Kasumi-1 (cell line): ENCODE results near the gene LMF2.

ENCODE experiments used
- DNase-seq, 2 experiments: peaks; one replicate each; lab custom pipeline; 2025; lab: John Stamatoyannopoulos, UW

LMF2 gene

DNA sequence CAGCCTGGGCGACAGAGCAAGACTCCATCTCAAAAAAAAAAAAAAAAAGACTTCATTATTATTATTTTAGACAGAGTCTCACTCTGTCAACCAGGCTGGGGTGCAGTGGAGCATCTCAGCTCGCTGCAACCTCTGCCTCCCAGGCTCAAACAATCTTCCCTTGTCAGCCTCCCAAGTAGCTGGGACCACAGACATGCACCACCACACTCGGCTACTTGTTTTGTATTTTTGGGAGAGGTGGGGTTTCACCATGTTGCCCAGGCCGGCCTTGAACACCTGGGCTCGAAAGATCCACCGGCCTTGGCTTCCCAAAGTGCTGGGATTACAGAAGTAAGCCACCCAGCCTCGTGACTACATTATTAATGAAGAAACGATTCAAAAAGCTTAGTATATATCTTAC lies 27.6 kb upstream of the LMF2 start:
- no peak for DNase-seq

DNA sequence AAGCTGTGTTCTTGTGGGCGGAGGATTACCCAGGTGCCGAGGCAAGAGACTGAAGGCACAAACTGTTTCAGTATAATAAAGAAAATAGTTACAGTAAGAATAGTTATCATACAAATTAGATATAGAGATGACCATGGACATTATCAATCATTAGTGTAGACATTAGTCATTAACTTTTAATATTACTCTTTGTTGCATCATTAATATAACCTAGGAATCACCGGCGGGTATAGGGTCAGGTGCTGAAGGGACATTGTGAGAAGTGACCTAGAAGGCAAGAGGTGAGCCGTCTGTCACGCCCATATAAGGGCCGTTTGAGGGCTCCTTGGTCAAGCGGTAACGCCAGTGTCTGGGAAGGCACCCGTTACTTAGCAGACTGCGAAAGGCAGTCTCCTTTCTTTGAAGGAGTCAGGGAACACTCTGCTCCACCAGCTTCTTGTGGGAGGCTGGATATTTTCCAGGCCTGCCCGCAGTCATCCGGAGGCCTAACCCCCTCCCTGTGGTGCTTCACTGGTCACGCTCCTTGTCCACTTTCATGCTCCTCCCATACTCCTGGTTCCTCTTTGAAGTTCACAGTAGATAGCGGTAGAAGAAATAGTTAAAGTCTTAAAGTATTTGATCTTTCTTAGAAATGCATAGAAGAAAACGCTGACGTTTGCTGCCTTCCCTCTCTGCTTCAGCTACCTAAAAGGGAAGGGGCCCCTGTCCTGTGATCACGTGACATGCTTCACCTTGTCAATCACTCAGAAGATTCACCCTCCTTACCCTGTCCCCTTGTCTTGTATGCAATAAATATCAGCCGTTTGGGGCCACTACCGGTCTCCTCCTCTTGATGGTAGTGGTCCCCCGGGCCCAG lies 26.6 kb upstream of the LMF2 start:
- peak; percentile 17 to 31 for DNase-seq

GRCh38 chr22:50532824-50533796 lies 25.6 kb upstream of the LMF2 start:
- DNase-seq: no peak

GRCh38 chr22:50531962-50532674 lies 24.6 kb upstream of the LMF2 start:
- DNase-seq: peak; percentile 24 to 27

DNA sequence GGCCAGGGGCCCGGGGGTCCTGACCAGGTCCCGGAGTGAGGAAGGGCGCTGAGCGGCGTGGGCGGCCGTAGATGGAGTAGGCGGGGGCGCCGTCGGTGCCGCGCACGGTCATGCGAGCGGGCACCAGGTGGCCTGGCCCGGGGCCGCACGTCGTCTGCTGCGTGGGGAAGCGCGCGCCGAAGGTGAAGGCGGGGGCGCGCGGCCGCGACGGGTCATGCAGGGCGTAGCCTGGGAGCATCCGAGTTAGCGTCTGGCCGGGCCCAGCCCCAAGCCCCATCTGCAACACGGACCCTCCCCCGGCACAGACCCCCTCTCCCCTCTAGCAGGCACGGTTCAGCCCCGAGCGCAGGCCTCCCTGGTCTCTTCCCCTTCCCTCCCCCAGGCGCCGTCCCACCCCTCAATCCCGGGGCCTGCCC lies 24.1 kb upstream of the LMF2 start:
- peak; percentile 27 to 30 for DNase-seq

DNA sequence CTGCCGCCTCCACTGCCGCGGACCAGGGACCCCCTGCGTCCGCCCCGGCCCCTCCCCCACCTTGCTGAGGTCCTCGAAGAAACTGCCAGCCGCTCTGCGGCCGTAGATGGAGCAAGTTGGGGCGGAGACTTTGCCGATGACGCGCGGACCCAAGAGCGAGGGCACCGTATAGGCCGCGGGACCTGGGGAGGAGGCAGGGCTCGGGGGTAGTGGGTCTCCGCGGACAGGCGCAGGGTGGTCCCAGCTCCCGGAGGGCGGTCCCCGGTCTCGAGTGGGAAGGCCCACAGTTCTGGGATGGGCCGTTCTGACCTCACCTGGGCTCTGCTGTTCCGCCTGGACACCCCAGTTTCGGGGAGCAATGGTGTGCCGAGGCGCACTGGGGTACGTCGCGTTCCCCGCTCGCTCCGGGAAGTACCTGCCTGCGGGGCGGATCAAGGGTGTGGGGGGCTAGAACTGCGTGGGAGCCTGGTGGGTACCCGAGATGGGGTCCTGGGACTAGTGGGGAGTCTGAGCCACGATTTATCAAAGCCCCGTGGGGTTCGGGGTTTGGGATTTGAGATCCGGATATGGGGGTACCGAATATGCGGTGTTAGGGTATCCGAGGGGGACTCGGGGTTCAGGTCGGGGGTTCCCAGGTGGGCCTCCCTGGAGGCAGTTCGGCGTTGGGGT lies 23.5 kb upstream of the LMF2 start:
- peak; percentile 73 to 75 for DNase-seq

- no peak for DNase-seq
Measured at GRCh38 chr22:50530580-50530876, 23.0 kb upstream of the LMF2 start.

- peak; percentile 38 to 56 for DNase-seq
Measured at GRCh38 chr22:50529897-50530579, 22.5 kb upstream of the LMF2 start, which contains the start of gene TYMP. TYMP (minus strand) TSS chr22:50530012; CDS start chr22:50529709, 303 bp downstream.

DNA sequence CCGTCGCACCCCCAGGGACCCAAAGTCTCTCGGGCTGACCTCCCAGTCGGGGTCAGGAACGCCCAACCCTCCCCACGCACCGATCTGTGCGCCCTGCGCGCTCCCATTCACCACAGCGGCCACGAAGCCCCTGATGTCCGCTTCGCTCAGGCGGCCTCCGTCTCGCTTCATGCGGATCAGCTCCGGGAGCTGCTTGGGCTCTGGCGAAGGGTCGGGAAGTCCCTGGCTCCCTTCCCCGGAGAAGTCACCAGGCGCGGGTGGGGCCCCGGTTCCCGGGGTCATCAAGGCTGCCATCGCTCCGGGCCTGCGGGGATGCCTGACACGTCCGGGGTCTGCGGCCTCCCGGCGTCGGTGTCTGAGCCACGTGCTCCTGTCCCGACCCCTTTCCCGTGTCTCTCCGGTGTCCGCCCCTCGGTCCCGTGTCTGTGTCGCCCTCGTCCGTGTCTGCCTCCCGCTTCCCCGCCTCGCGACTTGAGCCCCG lies 22.0 kb upstream of the LMF2 start:
- DNase-seq: no peak

DNA sequence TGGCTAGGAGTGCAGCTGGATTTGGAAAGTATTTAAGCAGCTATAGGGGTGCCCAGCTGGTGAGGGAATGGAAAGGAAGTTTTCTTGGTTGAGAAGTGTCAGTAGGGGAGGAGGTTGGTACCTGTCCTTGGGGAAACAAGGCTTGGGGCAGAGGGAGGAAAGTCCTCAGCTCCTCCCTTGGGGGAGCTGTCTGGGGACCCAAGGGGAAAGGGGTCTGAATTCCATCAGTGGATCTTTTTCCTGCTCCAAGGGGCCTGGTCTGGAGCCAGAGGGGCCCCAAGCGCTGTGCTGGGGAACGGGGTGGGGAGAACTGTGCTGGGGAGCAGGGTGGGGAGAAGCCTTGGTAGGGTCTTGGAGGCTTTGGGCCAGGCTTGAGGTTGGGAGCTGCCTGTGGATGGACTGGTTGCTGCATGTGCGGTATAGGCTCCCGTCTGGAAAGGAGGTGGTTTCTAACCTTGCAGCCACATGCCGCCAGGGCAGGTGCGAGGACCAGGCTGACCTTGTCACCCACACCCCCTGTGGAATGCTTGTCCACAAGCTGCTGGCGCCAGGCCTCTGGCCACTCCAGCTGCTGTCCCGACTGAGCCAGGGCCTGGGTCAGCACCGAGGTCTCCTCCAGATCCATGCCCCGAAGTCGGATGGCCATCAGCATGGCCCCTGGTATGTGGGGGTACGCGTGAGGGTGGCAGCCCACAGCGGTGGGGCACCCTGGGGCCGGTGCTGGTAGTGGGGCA lies 21.3 kb upstream of the LMF2 start:
- peak in 1 of 2 experiments; percentile 2 for DNase-seq

DNA sequence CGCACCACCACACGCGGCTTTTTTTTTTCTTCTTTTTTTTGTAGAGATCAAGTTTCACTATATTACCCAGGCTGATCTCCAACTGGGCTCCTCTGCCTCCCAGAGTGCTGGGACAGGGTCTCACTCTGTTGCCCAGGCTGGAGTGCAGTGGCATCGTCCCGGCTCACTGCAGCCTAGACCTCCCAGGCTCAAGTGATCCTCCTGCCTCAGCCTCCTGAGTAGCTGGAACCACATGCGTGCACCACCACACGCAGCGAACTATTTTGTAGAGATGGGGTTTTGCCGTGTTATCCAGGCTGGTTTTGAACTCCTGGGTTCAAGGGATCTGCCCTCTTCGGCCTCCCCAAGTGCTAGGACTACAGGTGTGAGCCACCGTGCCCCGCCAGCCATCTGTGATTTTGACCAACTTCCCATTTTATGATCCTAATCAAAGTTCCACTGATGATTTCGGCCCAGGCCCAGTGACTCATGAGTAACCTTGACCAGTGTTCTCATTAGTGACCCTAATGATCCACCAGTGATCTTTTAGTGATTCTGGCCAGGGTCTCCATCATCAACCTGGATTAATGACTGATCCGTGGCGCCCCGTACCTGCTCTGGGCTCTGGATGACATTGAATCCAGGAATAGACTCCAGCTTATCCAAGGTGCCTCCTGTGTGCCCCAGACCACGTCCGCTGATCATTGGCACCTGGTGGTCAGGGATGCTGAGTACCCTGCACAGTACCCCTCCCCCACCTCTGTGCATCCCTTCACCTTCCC lies 20.6 kb upstream of the LMF2 start:
- no peak for DNase-seq

GRCh38 chr22:50526834-50527801 lies 19.6 kb upstream of the LMF2 start:
- DNase-seq: peak; percentile 75 to 84

DNA sequence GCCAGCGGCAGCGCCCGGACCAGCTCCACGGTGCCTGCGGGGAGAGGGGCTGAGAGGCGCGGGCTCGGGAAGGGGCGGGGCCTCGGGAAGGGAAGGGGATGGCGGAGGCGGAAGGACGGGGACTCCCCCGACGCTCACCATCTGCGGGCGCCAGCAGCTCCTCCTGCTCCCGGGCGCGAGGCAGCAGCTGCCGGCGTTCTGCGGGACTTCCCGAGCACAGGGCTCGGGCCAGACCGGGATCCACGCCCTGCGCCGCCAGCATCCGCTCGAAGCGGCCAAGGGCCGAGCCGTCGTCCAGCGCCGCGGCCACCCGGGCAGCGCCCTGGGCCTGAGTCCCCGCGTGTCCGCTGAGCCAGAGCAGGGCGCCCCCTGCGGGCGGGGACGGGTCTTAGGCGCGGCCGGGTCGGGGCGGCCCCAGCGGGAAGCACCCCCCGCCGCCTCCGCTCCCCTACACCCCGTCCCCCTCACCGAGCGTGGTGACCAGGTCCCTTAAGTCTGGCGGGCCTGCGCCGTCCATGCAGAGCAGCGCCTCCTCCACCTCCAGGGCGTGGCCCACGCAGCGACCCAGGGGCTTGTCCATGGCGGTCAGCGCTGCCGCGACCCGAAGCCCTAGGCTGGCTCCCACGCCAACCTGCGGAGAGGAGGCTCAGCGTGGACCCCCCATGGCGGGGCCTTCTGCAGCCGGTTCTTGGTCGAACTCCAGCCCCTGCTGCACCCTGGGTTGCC lies 18.8 kb upstream of the LMF2 start:
- DNase-seq: peak; percentile 61 to 66

GRCh38 chr22:50525858-50526107 lies 18.3 kb upstream of the LMF2 start:
- no peak for DNase-seq

GRCh38 chr22:50525104-50525857 lies 17.8 kb upstream of the LMF2 start, which contains the start of gene SCO2:
SCO2 (minus strand) TSS chr22:50525598; CDS start chr22:50524411, 1,187 bp downstream.
- DNase-seq: peak; percentile 90 to 91

- peak; percentile 25 to 33 for DNase-seq
Measured at GRCh38 chr22:50524676-50525103, 17.2 kb upstream of the LMF2 start.
